Neural crest cell (in vitro differentiated cells): ENCODE data around the gene GRAP2. TPM values are rescaled to one million over a fixed set of nuclear protein-coding genes. Genes with fewer than 3 reads are reported as not detected.

Experiments used
- DNase-seq: peaks from one replicate; pipeline ENCODE4 v3.0.0; 2021; ENCODE audit warnings: low read depth, mixed read lengths, low spot score
- H3K27ac Mint-ChIP-seq: one replicate; pipeline ENCODE4 v1.8.0; 2021; ENCODE audit warnings: mild to moderate bottlenecking, mixed read lengths; ENCODE audit not compliant: unreplicated experiment
- H3K27me3 Mint-ChIP-seq: 2 replicates; pipeline ENCODE4 v1.8.0; 2021; ENCODE audit warnings: low read depth, mild to moderate bottlenecking, mixed read lengths
- H3K36me3 Mint-ChIP-seq: 2 replicates; pipeline ENCODE4 v1.8.0; 2021; ENCODE audit warnings: low read depth, mild to moderate bottlenecking, mixed read lengths
- H3K4me1 Mint-ChIP-seq: 2 replicates; pipeline ENCODE4 v1.8.0; 2021; ENCODE audit warnings: mixed read lengths
- H3K4me3 Mint-ChIP-seq: one replicate; pipeline ENCODE4 v1.8.0; 2021; ENCODE audit warnings: mild to moderate bottlenecking, mixed read lengths
- H3K9me3 Mint-ChIP-seq: 2 replicates; pipeline ENCODE4 v1.8.0; 2021; ENCODE audit warnings: mixed read lengths
- total RNA-seq: library from RNA; stranded (reverse); gene quantifications from 2 replicates; pipeline ENCODE4 v1.2.1, GENCODE V29; 2021
- TF ChIP-seq, protein P1 (sequence below): fragments of 200-600 bp; sonication (generic); conservative IDR thresholded peaks from 2 replicates; pipeline ENCODE4 v1.5.0; 2021; ENCODE audit warnings: antibody characterized with exemption, mild to moderate bottlenecking

GRAP2 gene
- total RNA-seq, 1 donor from 2014 or later = 0.12 TPM

DNA sequence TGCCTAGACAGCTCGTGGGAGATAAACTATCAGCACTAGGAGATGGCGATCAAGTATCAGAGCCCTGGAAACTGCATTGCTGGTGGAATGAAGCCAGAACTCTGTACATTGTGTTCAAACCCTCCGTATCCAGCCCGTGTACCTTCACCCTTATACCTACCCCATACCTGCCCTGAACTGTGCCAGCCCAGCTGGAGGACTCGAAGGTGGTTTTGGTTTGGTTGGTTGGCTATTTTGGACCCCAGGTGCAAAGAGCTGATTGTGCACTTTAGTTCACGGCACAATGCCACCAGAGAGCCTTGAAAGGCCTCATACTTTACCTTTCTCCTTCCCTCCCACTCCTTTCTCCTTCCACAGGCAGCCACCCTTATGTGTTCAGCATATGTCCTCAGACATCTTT lies 109.9 kb downstream of the GRAP2 start:
- peaks cover 19% of the 10 kb centered on the region for H3K27me3 Mint-ChIP-seq
- DNase-seq = no peak
- no peak overlapping the region for H3K4me3 Mint-ChIP-seq
- TF ChIP-seq, protein P1, sequence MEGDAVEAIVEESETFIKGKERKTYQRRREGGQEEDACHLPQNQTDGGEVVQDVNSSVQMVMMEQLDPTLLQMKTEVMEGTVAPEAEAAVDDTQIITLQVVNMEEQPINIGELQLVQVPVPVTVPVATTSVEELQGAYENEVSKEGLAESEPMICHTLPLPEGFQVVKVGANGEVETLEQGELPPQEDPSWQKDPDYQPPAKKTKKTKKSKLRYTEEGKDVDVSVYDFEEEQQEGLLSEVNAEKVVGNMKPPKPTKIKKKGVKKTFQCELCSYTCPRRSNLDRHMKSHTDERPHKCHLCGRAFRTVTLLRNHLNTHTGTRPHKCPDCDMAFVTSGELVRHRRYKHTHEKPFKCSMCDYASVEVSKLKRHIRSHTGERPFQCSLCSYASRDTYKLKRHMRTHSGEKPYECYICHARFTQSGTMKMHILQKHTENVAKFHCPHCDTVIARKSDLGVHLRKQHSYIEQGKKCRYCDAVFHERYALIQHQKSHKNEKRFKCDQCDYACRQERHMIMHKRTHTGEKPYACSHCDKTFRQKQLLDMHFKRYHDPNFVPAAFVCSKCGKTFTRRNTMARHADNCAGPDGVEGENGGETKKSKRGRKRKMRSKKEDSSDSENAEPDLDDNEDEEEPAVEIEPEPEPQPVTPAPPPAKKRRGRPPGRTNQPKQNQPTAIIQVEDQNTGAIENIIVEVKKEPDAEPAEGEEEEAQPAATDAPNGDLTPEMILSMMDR = no peak
- no peaks in the 10 kb centered on the region for H3K9me3 Mint-ChIP-seq
- no peak overlapping the region for H3K27ac Mint-ChIP-seq
- H3K36me3 Mint-ChIP-seq = no peaks in the 10 kb centered on the region
- H3K4me1 Mint-ChIP-seq = peaks cover 36% of the 10 kb centered on the region

DNA sequence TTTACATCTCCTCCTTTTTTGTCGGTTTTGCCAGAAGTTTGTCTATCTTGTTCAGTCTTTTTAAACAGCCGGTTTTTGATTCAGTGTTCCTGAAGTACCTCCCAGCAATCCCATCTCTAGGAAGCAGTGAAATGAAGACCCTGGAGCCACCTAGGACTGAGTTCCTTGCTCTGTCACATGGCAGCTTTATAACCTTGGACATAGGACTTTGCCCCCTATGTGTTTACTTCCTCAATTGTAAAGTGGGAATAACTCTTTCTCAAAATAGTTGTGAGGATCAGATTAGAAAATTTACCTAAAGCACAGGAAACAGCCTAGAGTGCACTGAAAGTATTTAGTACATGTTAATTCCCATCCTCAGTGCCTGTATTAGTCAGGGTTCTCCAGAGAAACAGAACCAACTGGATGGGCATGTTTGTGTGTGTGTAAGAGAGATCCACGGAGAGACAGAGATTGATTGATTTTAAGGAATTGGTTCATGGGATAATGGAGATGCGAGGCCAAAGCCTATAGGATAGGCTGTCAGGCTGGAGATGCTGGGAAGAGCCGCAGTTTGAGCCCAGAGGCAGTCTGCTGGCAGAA lies 113.9 kb downstream of the GRAP2 start:
- Mint-ChIP-seq H3K4me1 (peaks cover 16% of the 10 kb centered on the region), H3K4me3 (no peak overlapping the region), H3K36me3 (no peaks in the 10 kb centered on the region), H3K27me3 (peaks cover 4% of the 10 kb centered on the region), H3K9me3 (no peaks in the 10 kb centered on the region), H3K27ac (no peak overlapping the region)
- TF ChIP-seq, protein P1 = no peak
- DNase-seq = no peak

GRCh38 chr22:40015358-40015976 lies 114.6 kb downstream of the GRAP2 start:
- H3K9me3 Mint-ChIP-seq = no peaks in the 10 kb centered on the region
- no peak overlapping the region for H3K27ac Mint-ChIP-seq
- H3K27me3 Mint-ChIP-seq = peaks cover 4% of the 10 kb centered on the region
- H3K4me1 Mint-ChIP-seq = peaks cover 9% of the 10 kb centered on the region
- TF ChIP-seq, protein P1 = no peak
- no peaks in the 10 kb centered on the region for H3K36me3 Mint-ChIP-seq
- H3K4me3 Mint-ChIP-seq = no peak overlapping the region
- no peak for DNase-seq

DNA sequence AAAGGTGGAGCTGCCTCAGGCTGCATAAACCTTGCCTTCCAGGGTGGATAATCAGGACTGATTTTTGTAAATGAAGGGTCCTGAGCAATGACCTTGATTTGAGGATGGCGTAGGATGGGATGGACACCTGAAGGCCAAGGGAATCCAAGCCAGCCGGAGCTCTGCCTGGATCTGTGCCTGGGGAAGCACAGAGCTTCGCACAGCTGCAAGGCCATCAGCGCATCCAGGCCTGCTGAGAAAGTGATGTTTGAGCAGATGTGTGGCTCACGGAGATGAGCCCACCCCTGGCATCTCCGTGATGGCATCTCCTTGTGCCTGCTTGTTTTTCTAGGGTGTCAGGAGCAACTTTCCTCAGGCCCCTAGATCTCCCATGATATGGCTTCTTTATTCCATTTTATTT lies 117.2 kb downstream of the GRAP2 start:
- H3K36me3 Mint-ChIP-seq = no peaks in the 10 kb centered on the region
- no peak for DNase-seq
- TF ChIP-seq, protein P1 = no peak
- H3K27ac Mint-ChIP-seq = no peak overlapping the region
- H3K4me1 Mint-ChIP-seq = peaks cover 4% of the 10 kb centered on the region
- H3K27me3 Mint-ChIP-seq = no peaks in the 10 kb centered on the region
- H3K4me3 Mint-ChIP-seq = no peak overlapping the region
- no peaks in the 10 kb centered on the region for H3K9me3 Mint-ChIP-seq

DNA sequence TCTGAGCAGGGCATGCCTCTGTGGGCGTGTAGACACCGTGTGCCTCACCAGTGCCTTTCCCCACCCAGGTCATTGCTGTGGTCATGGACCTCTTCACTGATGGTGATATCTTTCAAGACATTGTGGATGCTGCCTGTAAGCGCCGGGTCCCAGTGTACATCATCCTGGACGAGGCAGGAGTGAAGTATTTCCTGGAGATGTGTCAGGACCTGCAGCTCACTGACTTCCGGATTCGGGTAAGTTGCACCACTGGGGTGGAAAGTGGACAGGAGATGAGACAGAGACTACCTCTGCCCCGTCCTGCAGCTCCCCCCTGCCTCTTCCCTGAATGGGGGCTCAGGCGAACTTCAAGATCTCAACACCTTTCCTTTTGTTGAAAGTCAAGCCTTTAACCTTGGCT lies 118.2 kb downstream of the GRAP2 start:
- no peak for DNase-seq
- Mint-ChIP-seq H3K27me3 (no peaks in the 10 kb centered on the region), H3K27ac (no peak overlapping the region), H3K4me3 (no peak overlapping the region), H3K36me3 (no peaks in the 10 kb centered on the region), H3K4me1 (peaks cover 4% of the 10 kb centered on the region), H3K9me3 (no peaks in the 10 kb centered on the region)
- TF ChIP-seq, protein P1 = no peak
